Right renal pelvis (tissue), 4 donors: ENCODE data around the gene EID2. TPM values are rescaled to one million over a fixed set of nuclear protein-coding genes. Genes with fewer than 3 reads are reported as not detected.

Experiments
- DNase-seq, 4 donors: peaks; one replicate each; pipeline ENCODE4 v3.0.0-alpha.2; 2013; ENCODE audit warnings: low read depth in 4 of 4, low spot score in 3 of 4, missing footprints in 1 of 4
- polyA plus RNA-seq, 4 donors: library from polyadenylated mRNA; unstranded; fragments of 120-200 nt; gene quantifications; one replicate each; pipeline ENCODE4 v1.2.1, GENCODE V29; 2013; ENCODE audit not compliant: insufficient read length in 4 of 4

Gene EID2
- polyA plus RNA-seq, 4 donors, result 20.7 to 25.4 (median 22.6) TPM

GRCh38 chr19:39506598-39506943, 33.4 kb downstream of the EID2 start:
- no peak for DNase-seq

GRCh38 chr19:39502640-39503417, 37.1 kb downstream of the EID2 start:
- no peak for DNase-seq

GRCh38 chr19:39501340-39501739, 38.6 kb downstream of the EID2 start:
- DNase-seq, result no peak

- DNase-seq, result no peak
Observed at GRCh38 chr19:39500543-39500942, 39.4 kb downstream of the EID2 start.

- no peak for DNase-seq
Observed at GRCh38 chr19:39499932-39500331, 40.0 kb downstream of the EID2 start.

GRCh38 chr19:39498798-39499642, 40.9 kb downstream of the EID2 start, which contains the start of gene DLL3:
Gene DLL3, plus strand, starts transcription at chr19:39498947. Its CDS starts 28 bp downstream, at chr19:39498975.
- DNase-seq, result no peak

GRCh38 chr19:39497996-39498797, 41.8 kb downstream of the EID2 start:
- no peak for DNase-seq

GRCh38 chr19:39497701-39497995, 42.3 kb downstream of the EID2 start:
- no peak for DNase-seq

GRCh38 chr19:39496063-39496462, 43.9 kb downstream of the EID2 start:
- no peak for DNase-seq

- DNase-seq, result no peak
Observed at GRCh38 chr19:39494661-39495060, 45.3 kb downstream of the EID2 start.

- DNase-seq, result no peak
Observed at GRCh38 chr19:39492788-39493187, 47.2 kb downstream of the EID2 start.

GRCh38 chr19:39492225-39492624, 47.7 kb downstream of the EID2 start:
- DNase-seq, result no peak

- DNase-seq, result no peak
Observed at GRCh38 chr19:39489756-39490155, 50.2 kb downstream of the EID2 start.

Other genes starting within 250 kb of the EID2 start
- not detected for gene IFNL1, start 243.8 kb downstream of the EID2 start, polyA plus RNA-seq
- 1 to 10 TPM; 1.4 to 2.5 (median 1.7) TPM for gene LRFN1, start 219.3 kb downstream of the EID2 start, polyA plus RNA-seq
- 10 to 100 TPM; 24.6 to 29.2 (median 25.3) TPM for gene GMFG, start 204.1 kb downstream of the EID2 start, polyA plus RNA-seq
- 100 to 1,000 TPM; 106 to 136 (median 107) TPM for gene SAMD4B, start 197.7 kb downstream of the EID2 start, polyA plus RNA-seq
- 10 to 100 TPM; 66.5 to 70.6 (median 68.6) TPM for gene PAF1, start 149.1 kb downstream of the EID2 start, polyA plus RNA-seq
- 10 to 100 TPM; 41.5 to 48.2 (median 43.1) TPM for gene MED29, start 148.8 kb downstream of the EID2 start, polyA plus RNA-seq
- 10 to 100 TPM; 20.3 to 59.1 (median 38.2) TPM for gene ZFP36, start 133.3 kb downstream of the EID2 start, polyA plus RNA-seq
- 10 to 100 TPM; 62.9 to 89.6 (median 84.1) TPM for gene PLEKHG2, start 127.5 kb downstream of the EID2 start, polyA plus RNA-seq
- gene RPS16, start 104.2 kb downstream of the EID2 start, polyA plus RNA-seq, result 1,000 to 10,000 TPM; 1,088 to 1,343 (median 1,270) TPM
- 100 to 1,000 TPM; 124 to 139 (median 138) TPM for gene SUPT5H, start 94.6 kb downstream of the EID2 start, polyA plus RNA-seq
- 10 to 100 TPM; 69.7 to 81.3 (median 73.9) TPM for gene TIMM50, start 59.3 kb downstream of the EID2 start, polyA plus RNA-seq
- gene DLL3, start 41.2 kb downstream of the EID2 start, polyA plus RNA-seq, result under 1 TPM; 0.48 to 0.78 (median 0.65) TPM
- gene SELENOV, start 25.0 kb downstream of the EID2 start, polyA plus RNA-seq, result 1 to 10 TPM; 4.0 to 8.3 (median 6.2) TPM
- gene EID2B, start 7.3 kb downstream of the EID2 start, polyA plus RNA-seq, result 1 to 10 TPM; 3.7 to 5.1 (median 4.3) TPM
- not detected for gene LGALS13, start 62.4 kb upstream of the EID2 start, polyA plus RNA-seq
- not detected for gene LGALS16, start 115.8 kb upstream of the EID2 start, polyA plus RNA-seq
- not detected for gene LGALS14, start 164.3 kb upstream of the EID2 start, polyA plus RNA-seq
- 1 to 10 TPM; 1.2 to 4.2 (median 1.7) TPM for gene CLC, start 197.9 kb upstream of the EID2 start, polyA plus RNA-seq
- gene LEUTX, start 238.7 kb upstream of the EID2 start, polyA plus RNA-seq, result not detected